Ovary (tissue), 3 donors: ENCODE measurements around the gene NHSL2.

Experiments
- EP300 ChIP-seq: sonication (generic); formaldehyde crosslinking; IDR thresholded peaks from one replicate; pipeline ENCODE4 v1.6.1; 2017; ENCODE audit warnings: antibody characterized with exemption
- POLR2A ChIP-seq: fragments of 450-650 bp; IDR thresholded peaks from one replicate; pipeline ENCODE4 v1.6.1; 2017; ENCODE audit warnings: antibody characterized with exemption, mild to moderate bottlenecking, moderate library complexity
- TF ChIP-seq, protein P1 (sequence below), 3 donors: fragments of 450-650 bp in 2 of 3; fragments of 200-600 bp in 1 of 3; IDR thresholded peaks; one replicate each; pipeline versions ENCODE4 v1.5.1 to v1.8.0; 2016 to 2022; ENCODE audit warnings: antibody characterized with exemption in 3 of 3, mild to moderate bottlenecking in 1 of 3
- donor health status: DM: no; HTN: no; CAD: no.

DNA sequence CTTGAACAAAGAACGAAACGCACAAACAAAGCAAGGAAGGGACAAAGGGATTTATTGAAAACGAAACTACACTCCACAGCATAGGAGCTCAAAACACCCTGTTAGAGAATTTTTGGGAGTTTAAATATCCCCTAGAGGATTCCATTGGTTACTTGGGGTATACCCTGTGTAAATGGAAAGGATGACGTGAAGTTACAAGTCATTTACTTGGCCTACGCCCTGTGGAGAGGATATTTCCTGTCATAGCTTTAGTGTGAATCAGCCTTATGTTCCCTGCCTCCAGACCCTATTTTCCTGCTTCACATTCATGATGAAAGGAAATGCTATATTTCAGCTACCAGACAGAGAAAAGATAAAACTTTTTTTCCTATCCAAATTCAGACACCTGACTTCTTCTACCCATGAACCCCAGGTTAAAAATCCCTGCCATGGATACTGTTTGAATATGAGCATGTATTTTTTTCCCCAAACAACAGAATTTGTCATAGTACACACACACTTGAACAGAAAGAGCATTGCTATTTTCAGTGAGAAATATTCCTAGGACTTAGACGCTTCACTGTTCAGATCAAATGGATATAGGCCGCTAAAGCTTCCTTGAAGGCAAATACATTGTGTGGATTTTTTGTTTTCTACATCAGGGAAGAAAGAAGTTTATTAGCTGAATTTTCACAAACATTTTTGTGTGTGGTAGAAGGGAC, 291.3 kb downstream of the NHSL2 start:
- TF ChIP-seq POLR2A (no peak), EP300 (no peak)
- TF ChIP-seq, protein P1, sequence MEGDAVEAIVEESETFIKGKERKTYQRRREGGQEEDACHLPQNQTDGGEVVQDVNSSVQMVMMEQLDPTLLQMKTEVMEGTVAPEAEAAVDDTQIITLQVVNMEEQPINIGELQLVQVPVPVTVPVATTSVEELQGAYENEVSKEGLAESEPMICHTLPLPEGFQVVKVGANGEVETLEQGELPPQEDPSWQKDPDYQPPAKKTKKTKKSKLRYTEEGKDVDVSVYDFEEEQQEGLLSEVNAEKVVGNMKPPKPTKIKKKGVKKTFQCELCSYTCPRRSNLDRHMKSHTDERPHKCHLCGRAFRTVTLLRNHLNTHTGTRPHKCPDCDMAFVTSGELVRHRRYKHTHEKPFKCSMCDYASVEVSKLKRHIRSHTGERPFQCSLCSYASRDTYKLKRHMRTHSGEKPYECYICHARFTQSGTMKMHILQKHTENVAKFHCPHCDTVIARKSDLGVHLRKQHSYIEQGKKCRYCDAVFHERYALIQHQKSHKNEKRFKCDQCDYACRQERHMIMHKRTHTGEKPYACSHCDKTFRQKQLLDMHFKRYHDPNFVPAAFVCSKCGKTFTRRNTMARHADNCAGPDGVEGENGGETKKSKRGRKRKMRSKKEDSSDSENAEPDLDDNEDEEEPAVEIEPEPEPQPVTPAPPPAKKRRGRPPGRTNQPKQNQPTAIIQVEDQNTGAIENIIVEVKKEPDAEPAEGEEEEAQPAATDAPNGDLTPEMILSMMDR (IDR thresholded peaks at IDR 0.05) = no peak
